ENCODE data around the gene CLIC1. TPM values are rescaled to one million over a fixed set of nuclear protein-coding genes. Genes with fewer than 3 reads are reported as not detected.

Gene CLIC1
- total and polyA plus RNA-seq, 2 donors (not counting 1 experiment from before 2014, with no cell fraction given): 216 to 290 TPM

DNA sequence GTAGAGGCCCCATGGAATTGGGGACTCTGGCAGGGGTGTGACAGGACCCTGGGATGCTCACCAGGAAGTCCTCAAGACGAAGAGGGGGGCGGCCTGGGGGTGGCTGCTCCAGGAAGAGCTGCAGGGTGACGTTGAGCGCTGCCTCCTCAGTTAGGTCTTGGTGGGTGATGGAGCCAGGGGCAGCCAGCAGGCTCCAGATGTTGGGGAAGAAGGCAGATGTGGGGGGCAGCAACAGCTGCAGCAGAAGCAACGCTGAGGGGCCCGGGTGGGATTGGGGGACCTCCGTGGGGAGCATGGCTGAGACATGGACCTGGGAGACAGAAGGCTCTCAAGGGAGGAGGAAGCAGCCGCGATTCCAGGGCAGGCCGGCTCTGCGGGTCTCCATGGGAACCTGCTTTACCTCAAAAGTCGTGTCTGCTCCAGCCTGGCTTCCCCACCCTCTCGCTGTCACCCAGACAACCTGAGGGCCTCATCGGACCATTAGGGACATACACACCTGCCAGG, 40.2 kb upstream of the CLIC1 start:
- Histone ChIP-seq H3K4me3 (ENCODE audit: control extremely low read depth in 1 of 5, extremely low read depth in 1 of 5, insufficient read depth in 1 of 5, low read depth in 2 of 5, low read length in 4 of 5) (peak overlapping the region in 2 of 5 experiments; percentile 5 to 21), H3K27ac (ENCODE audit: low read length in 2 of 2) (peak overlapping the region; percentile 66 to 67), H3K79me2 (ENCODE audit: control insufficient read depth, insufficient read depth, low read length) (no peaks in the 10 kb centered on the region), H3K27me3 (replicated peaks in 1 of 4; ENCODE audit: control extremely low read depth in 1 of 4, control insufficient read depth in 3 of 4, insufficient read depth in 4 of 4, low read length in 3 of 4) (no peaks in the 10 kb centered on the region), H3K36me3 (replicated peaks in 1 of 2; ENCODE audit: control extremely low read depth in 1 of 2, control insufficient read depth in 1 of 2, extremely low read depth in 1 of 2, insufficient read depth in 2 of 2, low read length in 1 of 2) (peaks cover 0 to 36% of the 10 kb centered on the region in 2 experiments), H3K9ac (ENCODE audit: low read length) (peak overlapping the region; percentile 43), H4K20me1 (ENCODE audit: control insufficient read depth, insufficient read depth, low read length, poor library complexity, severe bottlenecking) (no peaks in the 10 kb centered on the region), H3K4me2 (replicated peaks; ENCODE audit: low read depth, low read length, poor library complexity, severe bottlenecking) (peak overlapping the region; percentile 72), H2AFZ (ENCODE audit: insufficient read depth, low read depth, low read length, poor library complexity, severe bottlenecking) (peak overlapping the region; percentile 65), H3K4me1 (ENCODE audit: control insufficient read depth in 2 of 2, insufficient read depth in 2 of 2, low read length in 2 of 2) (peaks cover 15 to 30% of the 10 kb centered on the region in 2 donors), H3K9me3 (ENCODE audit: control extremely low read depth in 1 of 3, control insufficient read depth in 2 of 3, insufficient read depth in 1 of 3, low read length in 2 of 3) (no peaks in the 10 kb centered on the region)
- H3K9me3 Mint-ChIP-seq (ENCODE audit: insufficient read depth): no peaks in the 10 kb centered on the region
- CTCF ChIA-PET: interaction anchor here (1.6 kb wide), 1 partner anchor 19 kb away, joined by 4 read pairs; the partner anchor contains the start of gene VARS1
- 31% methylated on average over 14 of the region's 14 CpGs for WGBS (ENCODE audit: insufficient coverage)
- no peak for ATAC-seq (ENCODE audit: low read depth)
- H3K27ac Mint-ChIP-seq: peak overlapping the region; percentile 90
- H3K4me1 Mint-ChIP-seq: peaks cover 23% of the 10 kb centered on the region
- TF ChIP-seq, protein P1, sequence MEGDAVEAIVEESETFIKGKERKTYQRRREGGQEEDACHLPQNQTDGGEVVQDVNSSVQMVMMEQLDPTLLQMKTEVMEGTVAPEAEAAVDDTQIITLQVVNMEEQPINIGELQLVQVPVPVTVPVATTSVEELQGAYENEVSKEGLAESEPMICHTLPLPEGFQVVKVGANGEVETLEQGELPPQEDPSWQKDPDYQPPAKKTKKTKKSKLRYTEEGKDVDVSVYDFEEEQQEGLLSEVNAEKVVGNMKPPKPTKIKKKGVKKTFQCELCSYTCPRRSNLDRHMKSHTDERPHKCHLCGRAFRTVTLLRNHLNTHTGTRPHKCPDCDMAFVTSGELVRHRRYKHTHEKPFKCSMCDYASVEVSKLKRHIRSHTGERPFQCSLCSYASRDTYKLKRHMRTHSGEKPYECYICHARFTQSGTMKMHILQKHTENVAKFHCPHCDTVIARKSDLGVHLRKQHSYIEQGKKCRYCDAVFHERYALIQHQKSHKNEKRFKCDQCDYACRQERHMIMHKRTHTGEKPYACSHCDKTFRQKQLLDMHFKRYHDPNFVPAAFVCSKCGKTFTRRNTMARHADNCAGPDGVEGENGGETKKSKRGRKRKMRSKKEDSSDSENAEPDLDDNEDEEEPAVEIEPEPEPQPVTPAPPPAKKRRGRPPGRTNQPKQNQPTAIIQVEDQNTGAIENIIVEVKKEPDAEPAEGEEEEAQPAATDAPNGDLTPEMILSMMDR (IDR thresholded peaks at IDR 0.05): no peak
- no peak for TF ChIP-seq EZH2 (IDR thresholded peaks at IDR 0.05; ENCODE audit: borderline replicate concordance, insufficient read depth, low read depth, low read length, poor library complexity, severe bottlenecking)
- no peak for DNase-seq
- POLR2A ChIA-PET: interaction anchor here (0.6 kb wide), 1 partner anchor 38 kb away, joined by 5 read pairs; no protein-coding TSS in a partner anchor
- no peaks in the 10 kb centered on the region for H3K27me3 Mint-ChIP-seq
- intact Hi-C loops (cut with micrococcal nuclease): loop anchor here (2.0 kb wide), 2 partner anchors 18 to 38 kb away; partner anchors contain the start of gene VARS1
- peak overlapping the region; percentile 64 for H3K4me3 Mint-ChIP-seq
